Measurements from ENCODE around the gene CYP1A2. TPM values are rescaled to one million over a fixed set of nuclear protein-coding genes. Genes with fewer than 3 reads are reported as not detected.

The CYP1A2 gene
- polyA plus RNA-seq, 1 of the 3 experiments (the other 2 are of a cell fraction) = not detected

DNA sequence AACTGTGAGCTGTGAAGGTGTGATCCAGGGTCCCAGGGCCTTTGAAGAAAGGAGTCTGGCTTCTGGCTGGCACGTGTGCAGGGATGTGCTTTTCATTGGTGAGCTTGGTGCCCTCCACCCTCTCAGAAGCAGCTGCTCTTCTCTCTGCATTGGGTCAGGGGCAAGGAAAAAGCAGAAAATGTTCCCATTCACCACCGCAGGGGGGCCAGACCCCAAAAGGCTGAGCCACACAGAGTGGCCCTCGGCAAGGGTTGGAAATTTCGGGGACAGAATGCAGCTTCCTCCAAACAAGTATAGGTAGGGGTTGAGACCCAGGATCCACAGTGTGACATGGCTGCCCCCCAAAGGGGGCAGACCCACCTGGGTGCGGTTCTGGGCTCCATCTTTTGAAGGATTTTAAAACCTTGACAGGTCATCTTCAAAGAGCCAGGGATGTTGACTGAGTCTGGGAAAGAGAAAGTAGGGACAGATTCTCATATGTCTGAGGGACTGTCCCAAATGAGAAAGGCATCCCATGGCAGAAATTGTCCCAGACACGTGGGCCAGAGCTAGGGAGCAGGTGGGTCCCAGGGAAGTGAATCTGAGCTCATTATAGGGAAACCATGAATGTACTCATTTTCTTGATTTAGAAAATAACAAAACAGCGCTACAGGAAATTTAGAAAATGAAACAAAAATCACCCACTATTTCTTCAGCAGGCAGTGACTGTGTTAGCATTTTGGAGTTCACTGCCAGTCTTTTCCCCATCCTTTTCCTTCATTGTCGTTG is 36.0 kb downstream of the CYP1A2 start:
- Histone ChIP-seq H3K4me2 (peak overlapping the region; percentile 98; the same call in 1 of the 2 replicates), H3K27me3 (ENCODE audit: insufficient read depth) (no peaks in the 10 kb centered on the region), H3K4me1 (ENCODE audit: control insufficient read depth in 1 of 2, insufficient read depth in 2 of 2, low read depth in 1 of 2, low read length in 1 of 2) (peaks cover 12 to 56% of the 10 kb centered on the region in 2 experiments; a peak in 2 of 4 replicates), H3K36me3 (replicated peaks in 1 of 2; ENCODE audit: control insufficient read depth in 1 of 2, insufficient read depth in 2 of 2, low read length in 1 of 2) (peaks cover 0 to 10% of the 10 kb centered on the region in 2 experiments), H3K4me3 (ENCODE audit: low read depth in 2 of 2, low read length in 1 of 2) (no peak overlapping the region), H3K27ac (ENCODE audit: low read depth in 2 of 2, low read length in 1 of 2) (no peak overlapping the region), H3F3A (replicated peaks; ENCODE audit: insufficient read depth) (peaks cover 3% of the 10 kb centered on the region), H2AFZ (ENCODE audit: low read depth) (no peak overlapping the region), H3K9me3 (no peaks in the 10 kb centered on the region), H3K9ac (no peak overlapping the region), H3K79me2 (ENCODE audit: insufficient read depth) (peaks cover 73% of the 10 kb centered on the region), H3K9me2 (no peaks in the 10 kb centered on the region), H4K20me1 (ENCODE audit: insufficient read depth) (peaks cover 68% of the 10 kb centered on the region)
- no peak for DNase-seq
- 77% methylated on average over 8 of the region's 8 CpGs for WGBS (ENCODE audit: low lambda C conversion rate)
- CTCF ChIA-PET = interaction anchor here (0.8 to 24.3 kb wide), 9 partner anchors 9 to 152 kb away, joined by 3 to 1109 read pairs (median 20); partner anchors contain the start of genes CLK3 and ULK3
- TF ChIP-seq, protein P1, sequence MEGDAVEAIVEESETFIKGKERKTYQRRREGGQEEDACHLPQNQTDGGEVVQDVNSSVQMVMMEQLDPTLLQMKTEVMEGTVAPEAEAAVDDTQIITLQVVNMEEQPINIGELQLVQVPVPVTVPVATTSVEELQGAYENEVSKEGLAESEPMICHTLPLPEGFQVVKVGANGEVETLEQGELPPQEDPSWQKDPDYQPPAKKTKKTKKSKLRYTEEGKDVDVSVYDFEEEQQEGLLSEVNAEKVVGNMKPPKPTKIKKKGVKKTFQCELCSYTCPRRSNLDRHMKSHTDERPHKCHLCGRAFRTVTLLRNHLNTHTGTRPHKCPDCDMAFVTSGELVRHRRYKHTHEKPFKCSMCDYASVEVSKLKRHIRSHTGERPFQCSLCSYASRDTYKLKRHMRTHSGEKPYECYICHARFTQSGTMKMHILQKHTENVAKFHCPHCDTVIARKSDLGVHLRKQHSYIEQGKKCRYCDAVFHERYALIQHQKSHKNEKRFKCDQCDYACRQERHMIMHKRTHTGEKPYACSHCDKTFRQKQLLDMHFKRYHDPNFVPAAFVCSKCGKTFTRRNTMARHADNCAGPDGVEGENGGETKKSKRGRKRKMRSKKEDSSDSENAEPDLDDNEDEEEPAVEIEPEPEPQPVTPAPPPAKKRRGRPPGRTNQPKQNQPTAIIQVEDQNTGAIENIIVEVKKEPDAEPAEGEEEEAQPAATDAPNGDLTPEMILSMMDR (IDR thresholded peaks at IDR 0.05) = 0 out of 2 replicates have a peak, but pooled peaks have one; percentile 11
- TF ChIP-seq, protein P2, sequence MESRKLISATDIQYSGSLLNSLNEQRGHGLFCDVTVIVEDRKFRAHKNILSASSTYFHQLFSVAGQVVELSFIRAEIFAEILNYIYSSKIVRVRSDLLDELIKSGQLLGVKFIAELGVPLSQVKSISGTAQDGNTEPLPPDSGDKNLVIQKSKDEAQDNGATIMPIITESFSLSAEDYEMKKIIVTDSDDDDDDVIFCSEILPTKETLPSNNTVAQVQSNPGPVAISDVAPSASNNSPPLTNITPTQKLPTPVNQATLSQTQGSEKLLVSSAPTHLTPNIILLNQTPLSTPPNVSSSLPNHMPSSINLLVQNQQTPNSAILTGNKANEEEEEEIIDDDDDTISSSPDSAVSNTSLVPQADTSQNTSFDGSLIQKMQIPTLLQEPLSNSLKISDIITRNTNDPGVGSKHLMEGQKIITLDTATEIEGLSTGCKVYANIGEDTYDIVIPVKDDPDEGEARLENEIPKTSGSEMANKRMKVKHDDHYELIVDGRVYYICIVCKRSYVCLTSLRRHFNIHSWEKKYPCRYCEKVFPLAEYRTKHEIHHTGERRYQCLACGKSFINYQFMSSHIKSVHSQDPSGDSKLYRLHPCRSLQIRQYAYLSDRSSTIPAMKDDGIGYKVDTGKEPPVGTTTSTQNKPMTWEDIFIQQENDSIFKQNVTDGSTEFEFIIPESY (IDR thresholded peaks at IDR 0.05; ENCODE audit: borderline replicate concordance, low read depth) = no peak
- TF ChIP-seq, protein P3, sequence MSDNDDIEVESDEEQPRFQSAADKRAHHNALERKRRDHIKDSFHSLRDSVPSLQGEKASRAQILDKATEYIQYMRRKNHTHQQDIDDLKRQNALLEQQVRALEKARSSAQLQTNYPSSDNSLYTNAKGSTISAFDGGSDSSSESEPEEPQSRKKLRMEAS (IDR thresholded peaks at IDR 0.05; ENCODE audit: low read depth) = no peak
- no peak for TF ChIP-seq MEF2A (IDR thresholded peaks at IDR 0.05; ENCODE audit: borderline replicate concordance, low read depth)
- POLR2A ChIA-PET = no interaction called here

DNA sequence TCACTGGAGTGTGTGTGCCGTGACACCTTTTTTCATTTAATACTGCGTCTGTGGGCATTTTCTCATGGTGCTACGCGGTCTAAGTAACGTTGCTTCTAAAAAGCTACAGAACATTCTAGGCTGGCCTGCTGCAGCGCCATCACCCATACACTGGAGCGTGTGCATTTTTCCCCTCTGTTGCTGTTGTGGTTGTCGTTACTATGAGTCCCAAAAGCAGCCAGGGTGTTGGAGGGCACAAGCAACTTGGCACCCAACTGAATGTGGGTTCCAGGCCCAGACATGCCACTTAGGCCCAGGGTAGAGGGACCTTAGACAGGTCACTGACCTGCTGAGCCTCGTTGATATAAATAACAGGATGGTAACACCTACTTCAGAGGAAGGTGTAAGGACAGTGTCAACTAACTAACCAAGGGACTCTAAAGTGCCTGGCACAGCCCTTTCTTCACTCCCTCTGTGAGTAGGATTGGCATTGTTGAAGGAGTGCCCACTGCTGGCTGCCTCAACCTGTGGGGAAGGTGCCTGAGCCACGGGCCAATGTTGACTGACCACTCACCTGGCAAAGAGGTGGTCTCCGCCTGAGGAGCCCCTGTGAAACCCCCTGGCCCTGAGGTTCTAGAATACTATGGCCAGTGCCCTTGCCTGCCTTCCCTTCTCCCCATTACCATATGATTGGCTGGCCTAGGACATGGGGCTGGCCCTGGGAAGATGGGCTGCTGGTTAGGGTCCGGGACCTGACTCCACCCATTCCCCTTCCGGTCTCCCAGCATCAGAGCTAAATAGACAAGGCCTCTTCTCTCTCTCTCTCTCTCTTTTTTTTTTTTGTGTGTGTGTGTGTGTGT is 36.8 kb downstream of the CYP1A2 start:
- Histone ChIP-seq H3K9me2 (no peaks in the 10 kb centered on the region), H3K79me2 (ENCODE audit: insufficient read depth) (peaks cover 79% of the 10 kb centered on the region), H3K4me1 (ENCODE audit: control insufficient read depth in 1 of 2, insufficient read depth in 2 of 2, low read depth in 1 of 2, low read length in 1 of 2) (peaks cover 20 to 62% of the 10 kb centered on the region in 2 experiments; a peak in 3 of 4 replicates), H4K20me1 (ENCODE audit: insufficient read depth) (peaks cover 76% of the 10 kb centered on the region), H3K9ac (no peak overlapping the region), H3K27me3 (ENCODE audit: insufficient read depth) (no peaks in the 10 kb centered on the region), H3K27ac (ENCODE audit: low read depth in 2 of 2, low read length in 1 of 2) (no peak overlapping the region), H3K9me3 (no peaks in the 10 kb centered on the region), H3F3A (replicated peaks; ENCODE audit: insufficient read depth) (peaks cover 6% of the 10 kb centered on the region), H3K4me2 (peak overlapping the region; percentile 98; the same call in 1 of the 2 replicates), H3K4me3 (ENCODE audit: low read depth in 2 of 2, low read length in 1 of 2) (no peak overlapping the region), H2AFZ (ENCODE audit: low read depth) (no peak overlapping the region), H3K36me3 (replicated peaks in 1 of 2; ENCODE audit: control insufficient read depth in 1 of 2, insufficient read depth in 2 of 2, low read length in 1 of 2) (peaks cover 0 to 10% of the 10 kb centered on the region in 2 experiments)
- TF ChIP-seq TCF12 (IDR thresholded peaks at IDR 0.05) = no peak
- TF ChIP-seq TAF1 (IDR thresholded peaks at IDR 0.05; ENCODE audit: borderline replicate concordance, low read depth, low read length) = no peak
- no peak for TF ChIP-seq GATA2 (CRISPR knock-in tag; IDR thresholded peaks at IDR 0.05)
- TF ChIP-seq JUND (IDR thresholded peaks at IDR 0.05) = no peak
- TF ChIP-seq ELF1 (IDR thresholded peaks at IDR 0.05) = no peak
- TF ChIP-seq MXI1 (IDR thresholded peaks at IDR 0.05; ENCODE audit: low read depth, low read length) = no peak
- no peak for TF ChIP-seq YY1 (IDR thresholded peaks at IDR 0.05; ENCODE audit: low read depth)
- no peak for TF ChIP-seq NRF1 (IDR thresholded peaks at IDR 0.05; ENCODE audit: low read depth, low read length)
- TF ChIP-seq SIN3A (IDR thresholded peaks at IDR 0.05; ENCODE audit: borderline replicate concordance, low read depth, low read length) = no peak
- TF ChIP-seq SMC3 (IDR thresholded peaks at IDR 0.05; ENCODE audit: low read depth, low read length) = no peak
- TF ChIP-seq, protein P4, sequence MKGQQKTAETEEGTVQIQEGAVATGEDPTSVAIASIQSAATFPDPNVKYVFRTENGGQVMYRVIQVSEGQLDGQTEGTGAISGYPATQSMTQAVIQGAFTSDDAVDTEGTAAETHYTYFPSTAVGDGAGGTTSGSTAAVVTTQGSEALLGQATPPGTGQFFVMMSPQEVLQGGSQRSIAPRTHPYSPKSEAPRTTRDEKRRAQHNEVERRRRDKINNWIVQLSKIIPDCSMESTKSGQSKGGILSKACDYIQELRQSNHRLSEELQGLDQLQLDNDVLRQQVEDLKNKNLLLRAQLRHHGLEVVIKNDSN (IDR thresholded peaks at IDR 0.05; ENCODE audit: borderline replicate concordance, low read depth) = no peak
- no peak for TF ChIP-seq RXRA (IDR thresholded peaks at IDR 0.05; ENCODE audit: borderline replicate concordance, low read depth)
- TF ChIP-seq NFIC (IDR thresholded peaks at IDR 0.05; ENCODE audit: borderline replicate concordance) = no peak
- CTCF ChIA-PET = interaction anchor here (1.1 to 24.3 kb wide), 9 partner anchors 8 to 165 kb away, joined by 3 to 1109 read pairs (median 20); partner anchors contain the start of genes CLK3 and ULK3
- no peak for DNase-seq
- POLR2A ChIA-PET = no interaction called here
- WGBS (ENCODE audit: low lambda C conversion rate) = 93% methylated on average over 12 of the region's 13 CpGs

All from SK-N-SH (cell line).